ENCODE data around the gene CDK3. TPM values are rescaled to one million over a fixed set of nuclear protein-coding genes. Genes with fewer than 3 reads are reported as not detected.

CDK3 gene
- total RNA-seq (2022; extraction: Qiagen RNA extraction): 3.0 to 5.5 TPM (median 5.4 TPM) in 5 replicates

DNA sequence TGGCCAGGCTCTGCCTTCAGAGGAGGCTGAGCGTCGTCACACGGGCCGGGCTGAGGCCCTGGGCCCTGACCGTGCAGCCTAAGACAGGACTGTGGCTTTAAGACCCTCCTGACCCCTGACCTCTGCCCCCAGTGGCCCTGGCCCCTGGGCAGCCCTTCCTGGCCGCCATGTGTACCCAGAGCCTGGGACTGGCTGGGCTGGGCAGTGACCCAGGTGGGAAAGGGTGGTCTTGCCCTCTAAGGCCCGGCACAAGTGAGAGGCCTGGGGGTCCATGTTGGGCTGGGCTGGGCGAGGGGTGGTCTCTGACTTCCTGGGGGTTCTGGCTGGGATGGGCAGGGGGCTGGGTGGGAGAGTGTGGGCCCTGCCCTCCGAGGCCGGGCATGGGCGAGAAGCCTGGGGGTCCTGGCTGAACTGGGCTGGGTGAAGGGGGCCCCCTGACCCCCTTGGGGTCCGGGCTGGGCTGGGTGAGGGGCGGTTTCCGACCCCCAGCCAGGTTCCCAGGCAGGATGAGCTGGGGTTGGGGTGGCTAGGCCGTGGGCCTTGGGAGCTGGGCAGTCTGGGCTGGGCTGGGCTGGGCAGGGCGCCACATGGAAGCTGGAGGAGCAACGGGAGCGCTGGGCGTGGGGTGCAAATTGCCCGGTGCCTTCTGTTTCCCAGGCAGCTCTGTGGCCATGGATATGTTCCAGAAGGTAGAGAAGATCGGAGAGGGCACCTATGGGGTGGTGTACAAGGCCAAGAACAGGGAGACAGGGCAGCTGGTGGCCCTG lies at the start of gene CDK3:
Gene CDK3 (plus strand): TSS at position 101 of the 767 bp plus-strand sequence. CDS start 571 bp downstream, at position 672.

DNA sequence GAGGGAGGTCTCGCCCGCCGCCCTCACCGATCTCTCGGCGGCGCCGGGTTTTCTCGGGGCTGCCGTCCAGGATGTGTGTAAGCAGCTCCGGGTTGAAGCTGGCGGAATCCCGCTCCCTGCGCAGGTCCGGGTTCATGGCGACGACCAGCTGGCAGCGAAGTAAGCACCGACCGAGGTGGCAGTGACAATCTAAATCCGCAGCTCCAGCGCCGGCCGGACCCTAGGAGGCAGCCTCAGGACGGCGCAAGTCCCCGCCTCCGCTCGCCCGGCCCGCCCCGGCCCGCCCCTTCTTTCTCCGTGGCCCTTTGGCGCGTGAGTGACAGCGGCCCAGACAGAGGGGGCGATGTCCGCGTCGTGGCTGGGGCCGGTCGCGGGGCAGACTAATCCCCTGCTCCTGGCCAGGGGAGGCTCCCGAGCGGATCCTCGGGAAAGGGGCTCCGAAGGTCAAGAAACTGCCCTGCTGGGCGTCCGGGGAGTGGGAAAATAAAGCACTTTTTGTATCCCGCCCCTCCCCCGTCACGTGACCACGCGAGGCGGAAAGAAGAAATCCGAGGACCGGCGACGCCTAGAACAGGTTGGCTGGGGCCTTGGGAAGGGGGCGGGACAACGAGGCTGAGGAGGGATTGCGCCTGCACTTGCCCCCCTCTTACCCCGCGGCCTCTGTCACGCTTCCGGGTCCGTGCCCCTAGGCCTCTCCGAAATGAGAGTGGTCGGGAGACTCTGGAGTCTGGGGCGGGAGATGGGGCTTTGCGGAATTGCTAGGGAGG lies 21.5 kb upstream of the CDK3 start, which contains the start of the genes ACOX1 and TEN1:
Gene ACOX1 (minus strand): TSS at position 229 of the 767 bp plus-strand sequence. CDS start 93 bp downstream, at position 136.
Gene TEN1 (plus strand): TSS at position 303 of the 767 bp plus-strand sequence. CDS start 6,953 bp downstream, outside the sequence.

DNA sequence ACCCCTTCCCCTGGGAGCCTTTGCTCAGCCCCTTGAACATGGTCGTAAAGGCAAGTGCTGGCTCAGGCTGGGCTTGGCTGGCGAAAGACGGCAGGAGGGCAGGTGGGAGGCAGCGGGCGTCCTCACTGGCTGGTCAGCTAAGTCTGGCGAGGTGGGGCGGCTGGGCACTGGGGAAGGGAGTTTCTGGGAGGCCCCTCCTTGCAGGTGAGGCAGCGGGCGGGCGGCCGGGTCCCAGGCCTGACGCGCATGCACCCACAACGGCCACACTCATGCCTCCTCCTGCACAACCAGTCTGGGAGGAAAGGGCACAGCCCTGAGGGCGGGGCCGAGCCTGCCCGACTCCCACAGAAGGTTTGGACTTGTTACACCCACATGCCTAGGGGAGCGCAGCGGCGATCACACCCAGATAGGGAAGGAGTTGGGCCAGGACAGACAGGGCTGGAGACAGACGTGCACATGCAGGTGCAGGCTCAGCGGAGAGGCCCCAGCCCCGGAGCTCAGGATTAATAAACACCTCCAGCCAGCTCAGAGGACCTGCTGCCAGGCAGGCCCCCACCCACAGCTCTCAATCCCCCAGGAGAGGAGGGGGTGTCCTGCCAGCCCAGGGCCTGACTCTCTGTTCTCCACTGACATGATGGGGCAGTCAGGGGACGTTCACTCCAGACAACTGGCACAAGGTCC lies 26.6 kb downstream of the CDK3 start, which contains the start of gene EVPL:
Gene EVPL (minus strand): TSS at position 148 of the 681 bp plus-strand sequence. CDS start 108 bp downstream, at position 40.

Other genes starting within 250 kb of the CDK3 start
- gene GALK1, start 235.7 kb upstream of the CDK3 start, total RNA-seq (2022; extraction: Qiagen RNA extraction): 46.3 to 80.1 TPM (median 72.6 TPM) in 5 replicates
- 25.1 to 31.3 TPM (median 29.8 TPM) in 5 replicates for gene UNK, start 216.0 kb upstream of the CDK3 start, total RNA-seq (2022; extraction: Qiagen RNA extraction)
- gene UNC13D, start 156.5 kb upstream of the CDK3 start, total RNA-seq (2022; extraction: Qiagen RNA extraction): 4.5 to 5.2 TPM (median 5.0 TPM) in 5 replicates
- gene WBP2, start 145.5 kb upstream of the CDK3 start, total RNA-seq (2022; extraction: Qiagen RNA extraction): 90.8 to 108 TPM (median 95.9 TPM) in 5 replicates
- gene TRIM47, start 122.3 kb upstream of the CDK3 start, total RNA-seq (2022; extraction: Qiagen RNA extraction): 104 to 187 TPM (median 156 TPM) in 5 replicates
- 28.5 to 44.5 TPM (median 38.4 TPM) in 5 replicates for gene TRIM65, start 103.9 kb upstream of the CDK3 start, total RNA-seq (2022; extraction: Qiagen RNA extraction)
- 89.3 to 135 TPM (median 123 TPM) in 5 replicates for gene MRPL38, start 96.0 kb upstream of the CDK3 start, total RNA-seq (2022; extraction: Qiagen RNA extraction)
- gene FBF1, start 59.8 kb upstream of the CDK3 start, total RNA-seq (2022; extraction: Qiagen RNA extraction): 5.3 to 10.9 TPM (median 9.6 TPM) in 5 replicates
- 13.5 to 18.0 TPM (median 15.8 TPM) in 5 replicates for gene ACOX1, start 21.7 kb upstream of the CDK3 start, total RNA-seq (2022; extraction: Qiagen RNA extraction)
- gene TEN1, start 21.6 kb upstream of the CDK3 start, total RNA-seq (2022; extraction: Qiagen RNA extraction): 20.9 to 27.4 TPM (median 26.0 TPM) in 5 replicates
- 12.0 to 19.5 TPM (median 18.2 TPM) in 5 replicates for gene EVPL, start 26.5 kb downstream of the CDK3 start, total RNA-seq (2022; extraction: Qiagen RNA extraction)
- 80.7 to 88.7 TPM (median 82.3 TPM) in 5 replicates for gene SRP68, start 71.7 kb downstream of the CDK3 start, total RNA-seq (2022; extraction: Qiagen RNA extraction)
- gene GALR2, start 73.9 kb downstream of the CDK3 start, total RNA-seq (2022; extraction: Qiagen RNA extraction): 0.53 to 2.2 TPM (median 1.5 TPM) in 5 replicates
- gene ZACN, start 78.3 kb downstream of the CDK3 start, total RNA-seq (2022; extraction: Qiagen RNA extraction): 0.16 to 0.35 TPM (median 0.29 TPM) in 5 replicates
- 55.3 to 69.2 TPM (median 63.5 TPM) in 5 replicates for gene EXOC7, start 102.9 kb downstream of the CDK3 start, total RNA-seq (2022; extraction: Qiagen RNA extraction)
- 0.21 to 0.50 TPM (median 0.40 TPM) in 5 replicates for gene FOXJ1, start 140.4 kb downstream of the CDK3 start, total RNA-seq (2022; extraction: Qiagen RNA extraction)
- 5.1 to 6.0 TPM (median 5.7 TPM) in 5 replicates for gene RNF157, start 239.6 kb downstream of the CDK3 start, total RNA-seq (2022; extraction: Qiagen RNA extraction)

Data from A549 treated with CORT108297 at 1 μM for 4 hours (cell line).